Measurements from ENCODE around the gene CSNK1G2. TPM values are rescaled to one million over a fixed set of nuclear protein-coding genes. Genes with fewer than 3 reads are reported as not detected.
"Not testable (repeated sequence)": the region's sequence is repeated elsewhere in the genome, so short reads cannot be mapped to it uniquely, and the experiment has no call there.

The CSNK1G2 gene
- total and polyA plus RNA-seq, 9 donors, result 32.2 to 46.2 (median 41.7) TPM

DNA sequence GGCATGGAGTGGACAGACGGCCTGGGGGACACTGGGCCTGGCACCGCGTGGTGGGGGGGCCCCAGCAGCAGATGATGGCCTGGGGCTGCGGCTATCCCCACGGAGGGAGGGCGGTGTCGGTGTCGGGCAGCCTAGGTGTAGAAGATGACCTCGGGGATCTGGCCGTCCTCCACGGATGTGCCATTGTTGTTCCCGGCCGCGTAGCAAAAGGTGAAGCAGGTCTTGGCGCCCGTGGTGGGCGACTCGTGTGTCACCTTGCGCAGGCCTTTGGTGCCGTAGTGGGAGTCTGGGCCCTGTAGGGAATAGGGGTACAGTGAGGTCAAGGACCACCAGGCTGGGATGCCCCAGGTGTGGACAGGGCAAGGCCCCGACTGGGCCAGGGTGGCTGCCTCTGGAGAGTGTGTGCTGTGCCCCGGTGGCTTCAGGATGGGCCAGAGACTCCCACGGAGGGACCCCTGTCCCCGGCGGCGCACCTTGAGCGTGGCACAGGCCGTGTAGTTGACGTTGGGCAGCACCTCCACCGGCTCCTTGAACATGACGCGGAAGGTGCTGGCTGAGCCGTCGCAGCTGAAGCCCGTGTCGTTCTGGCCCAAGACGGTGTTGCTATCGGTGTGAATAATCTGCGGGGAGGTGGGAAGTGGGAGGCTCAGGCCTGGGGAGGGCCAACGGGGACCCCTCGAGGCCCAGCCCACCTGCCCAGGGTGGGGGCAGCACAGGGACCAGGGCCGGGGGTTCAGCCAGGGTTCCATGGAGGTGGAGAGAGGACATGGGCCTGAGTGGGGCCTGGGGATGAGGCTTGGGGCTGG, 45.6 kb downstream of the CSNK1G2 start:
- Histone ChIP-seq H3K27me3 (ENCODE audit: control insufficient read depth, insufficient read depth, low read length) (no peaks in the 10 kb centered on the region), H3K9me3 (replicated peaks; ENCODE audit: control insufficient read depth, low read depth, low read length) (no peaks in the 10 kb centered on the region), H3K4me1 (ENCODE audit: control insufficient read depth, insufficient read depth, low read length) (no peaks in the 10 kb centered on the region), H3K27ac (ENCODE audit: low read length) (no peak overlapping the region), H3K36me3 (ENCODE audit: control insufficient read depth, insufficient read depth, low read length) (peaks cover 71% of the 10 kb centered on the region), H3K4me3 (ENCODE audit: low read length) (no peak overlapping the region)
- 84% methylated on average over 40 of the region's 42 CpGs for WGBS (ENCODE audit: insufficient coverage)
- no peak for DNase-seq

DNA sequence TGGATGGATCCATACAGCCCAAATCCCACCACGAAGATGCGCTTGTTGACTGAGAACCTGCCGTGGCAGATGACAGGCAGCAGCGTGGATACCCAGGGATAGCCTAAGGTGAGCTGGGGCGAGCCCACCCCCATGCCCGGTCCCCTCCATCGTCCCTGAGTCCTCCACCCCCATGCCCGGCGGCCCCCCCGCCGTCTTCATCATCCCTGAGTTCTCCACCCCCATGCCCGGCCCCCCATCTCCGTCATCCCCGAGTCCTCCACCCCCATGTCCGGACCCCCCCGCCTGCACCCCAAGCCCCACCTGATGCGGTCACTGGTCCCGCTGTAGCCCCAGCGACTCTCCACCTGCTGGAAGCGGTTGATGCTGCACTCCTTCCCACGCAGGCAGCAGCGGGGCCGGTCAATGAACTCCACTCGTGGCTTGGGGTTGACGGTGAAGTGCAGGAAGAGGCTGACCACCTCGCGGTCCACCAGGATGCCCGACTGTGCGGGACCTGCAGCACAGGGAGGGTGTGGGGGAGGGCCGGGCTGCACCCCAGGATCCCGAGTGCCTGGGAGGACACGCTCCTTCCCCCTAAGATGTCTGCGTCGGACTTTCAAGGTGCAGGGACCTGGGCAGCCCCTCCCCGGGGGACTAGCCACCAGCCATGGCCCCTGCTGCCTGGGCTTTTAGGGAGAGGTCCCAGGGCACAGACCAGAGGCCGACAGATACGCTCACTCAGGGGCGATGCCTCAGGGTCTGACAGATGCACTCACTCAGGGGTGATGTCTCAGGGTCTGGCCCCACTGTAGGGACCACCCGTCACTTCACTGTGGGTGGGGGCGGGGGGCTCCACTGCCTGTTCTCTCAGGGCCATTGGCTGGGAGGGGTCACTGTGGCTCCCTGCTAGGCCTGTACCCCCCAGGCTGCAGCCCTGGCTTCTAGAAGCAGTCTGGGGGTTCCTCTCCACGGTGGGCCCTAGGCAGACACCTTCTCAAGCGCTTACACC, 46.5 kb downstream of the CSNK1G2 start:
- DNase-seq, result no peak
- Histone ChIP-seq H3K27me3 (ENCODE audit: control insufficient read depth, insufficient read depth, low read length) (no peaks in the 10 kb centered on the region), H3K4me1 (ENCODE audit: control insufficient read depth, insufficient read depth, low read length) (no peaks in the 10 kb centered on the region), H3K9me3 (replicated peaks; ENCODE audit: control insufficient read depth, low read depth, low read length) (no peaks in the 10 kb centered on the region), H3K4me3 (ENCODE audit: low read length) (no peak overlapping the region), H3K36me3 (ENCODE audit: control insufficient read depth, insufficient read depth, low read length) (peaks cover 66% of the 10 kb centered on the region), H3K27ac (ENCODE audit: low read length) (no peak overlapping the region)
- WGBS (ENCODE audit: insufficient coverage), result 83% methylated on average over 21 of the region's 42 CpGs

DNA sequence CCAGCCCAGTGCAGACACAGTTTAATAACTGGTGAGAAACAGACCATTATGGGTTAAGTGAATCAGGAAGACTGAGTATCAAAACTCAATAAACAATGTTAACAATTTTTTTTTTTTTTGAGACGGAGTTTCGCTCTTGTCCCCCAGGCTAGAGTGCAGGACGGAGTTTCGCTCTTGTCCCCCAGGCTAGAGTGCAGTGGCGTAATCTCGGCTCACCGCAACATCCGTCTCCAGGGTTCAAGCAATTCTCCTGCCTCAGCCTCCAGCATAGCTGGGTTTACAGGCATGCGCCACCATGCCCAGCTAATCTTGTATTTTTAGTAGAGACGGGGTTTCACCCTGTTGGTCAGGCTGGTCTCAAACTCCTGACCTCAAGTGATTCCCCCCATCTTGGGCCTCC, 47.5 kb downstream of the CSNK1G2 start:
- not testable (repeated sequence) for H3K9me3 ChIP-seq (replicated peaks; ENCODE audit: control insufficient read depth, low read depth, low read length); DNase-seq; H3K4me1 ChIP-seq (ENCODE audit: control insufficient read depth, insufficient read depth, low read length); H3K4me3 ChIP-seq (ENCODE audit: low read length); H3K27ac ChIP-seq (ENCODE audit: low read length); H3K27me3 ChIP-seq (ENCODE audit: control insufficient read depth, insufficient read depth, low read length)
- peaks cover 69% of the 10 kb centered on the region for H3K36me3 ChIP-seq (ENCODE audit: control insufficient read depth, insufficient read depth, low read length)
- 67% methylated on average over 7 of the region's 10 CpGs for WGBS (ENCODE audit: insufficient coverage)

DNA sequence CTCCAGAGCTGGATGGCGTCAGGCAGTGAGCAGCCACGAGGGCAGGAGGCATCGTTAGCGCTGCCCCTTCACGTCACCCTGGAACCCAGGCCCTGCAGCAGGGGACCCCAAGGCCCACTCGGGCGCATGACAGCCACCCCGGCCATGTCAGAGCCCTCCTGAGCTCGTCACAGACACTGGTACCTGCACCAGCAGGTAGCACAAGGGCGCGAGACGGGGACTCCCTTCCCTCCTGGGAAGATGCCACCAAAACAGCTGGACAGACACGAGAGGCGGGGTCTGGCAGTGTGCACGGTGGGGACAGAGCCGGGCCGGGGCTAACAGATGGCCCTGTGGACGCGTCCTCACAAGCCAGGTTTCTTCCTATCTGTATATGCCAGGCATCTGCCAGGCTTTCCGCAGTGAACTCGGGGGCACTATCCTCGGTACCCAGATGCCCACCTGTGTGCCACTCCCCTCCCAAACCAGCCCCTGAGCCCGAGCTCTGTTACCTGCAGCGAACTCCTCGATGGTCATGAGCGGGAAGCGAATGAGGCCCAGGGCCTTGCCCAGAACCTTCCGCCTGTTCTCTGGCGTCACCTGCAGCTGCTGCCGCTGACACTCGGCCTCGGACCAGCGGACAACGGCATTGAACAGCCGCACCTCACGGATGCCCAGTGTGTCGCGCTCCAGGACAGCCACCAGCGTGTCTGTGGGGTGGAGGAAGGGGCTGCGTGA, 48.7 kb downstream of the CSNK1G2 start:
- H3K27ac ChIP-seq (ENCODE audit: low read length), result no peak overlapping the region
- no peak overlapping the region for H3K4me3 ChIP-seq (ENCODE audit: low read length)
- H3K4me1 ChIP-seq (ENCODE audit: control insufficient read depth, insufficient read depth, low read length), result no peaks in the 10 kb centered on the region
- peaks cover 71% of the 10 kb centered on the region for H3K36me3 ChIP-seq (ENCODE audit: control insufficient read depth, insufficient read depth, low read length)
- 89% methylated on average over 38 of the region's 40 CpGs for WGBS (ENCODE audit: insufficient coverage)
- H3K9me3 ChIP-seq (replicated peaks; ENCODE audit: control insufficient read depth, low read depth, low read length), result no peaks in the 10 kb centered on the region
- H3K27me3 ChIP-seq (ENCODE audit: control insufficient read depth, insufficient read depth, low read length), result no peaks in the 10 kb centered on the region
- DNase-seq, result no peak

DNA sequence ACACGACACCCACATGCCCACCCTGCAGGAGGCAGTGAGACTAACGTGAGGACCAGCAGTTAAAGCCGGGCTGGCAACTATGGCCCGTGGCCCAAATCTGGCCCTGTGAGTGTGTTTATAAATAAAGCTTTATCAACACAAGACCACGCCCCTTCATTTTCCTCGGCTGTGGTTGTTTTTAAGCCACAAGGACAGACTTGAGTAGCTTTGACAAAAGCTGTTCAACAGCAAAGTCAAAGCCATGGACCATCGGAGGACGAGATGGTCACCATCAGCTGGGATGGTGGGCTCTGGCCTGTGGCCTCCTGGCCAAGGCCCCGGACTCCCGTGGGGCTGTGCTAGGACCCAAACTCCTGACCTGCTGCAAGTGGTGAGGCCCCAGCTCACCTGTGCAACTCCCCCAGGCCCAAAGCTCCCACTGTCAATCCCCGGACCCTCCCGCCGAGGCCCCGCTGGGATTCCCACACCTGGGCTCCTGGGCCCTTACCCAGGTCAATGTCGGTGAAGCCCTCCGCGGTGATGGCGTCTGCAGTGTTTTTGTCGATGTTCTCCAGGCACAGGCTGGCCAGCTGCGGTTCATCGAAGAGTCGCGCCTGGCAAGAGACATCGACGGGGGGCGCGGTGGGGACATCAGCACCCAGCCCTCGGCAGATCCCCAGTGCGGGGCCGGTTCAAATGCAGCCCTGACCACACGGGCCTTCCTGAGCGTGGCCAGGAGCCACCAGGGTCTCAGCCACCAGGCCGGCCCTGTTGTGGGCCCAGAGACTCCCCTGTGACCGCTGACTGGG, 49.5 kb downstream of the CSNK1G2 start:
- H3K9me3 ChIP-seq (replicated peaks; ENCODE audit: control insufficient read depth, low read depth, low read length), result no peaks in the 10 kb centered on the region
- 96% methylated on average over 27 of the region's 34 CpGs for WGBS (ENCODE audit: insufficient coverage)
- no peak for DNase-seq
- H3K4me3 ChIP-seq (ENCODE audit: low read length), result no peak overlapping the region
- no peaks in the 10 kb centered on the region for H3K4me1 ChIP-seq (ENCODE audit: control insufficient read depth, insufficient read depth, low read length)
- H3K36me3 ChIP-seq (ENCODE audit: control insufficient read depth, insufficient read depth, low read length), result peaks cover 65% of the 10 kb centered on the region
- no peak overlapping the region for H3K27ac ChIP-seq (ENCODE audit: low read length)
- H3K27me3 ChIP-seq (ENCODE audit: control insufficient read depth, insufficient read depth, low read length), result no peaks in the 10 kb centered on the region

DNA sequence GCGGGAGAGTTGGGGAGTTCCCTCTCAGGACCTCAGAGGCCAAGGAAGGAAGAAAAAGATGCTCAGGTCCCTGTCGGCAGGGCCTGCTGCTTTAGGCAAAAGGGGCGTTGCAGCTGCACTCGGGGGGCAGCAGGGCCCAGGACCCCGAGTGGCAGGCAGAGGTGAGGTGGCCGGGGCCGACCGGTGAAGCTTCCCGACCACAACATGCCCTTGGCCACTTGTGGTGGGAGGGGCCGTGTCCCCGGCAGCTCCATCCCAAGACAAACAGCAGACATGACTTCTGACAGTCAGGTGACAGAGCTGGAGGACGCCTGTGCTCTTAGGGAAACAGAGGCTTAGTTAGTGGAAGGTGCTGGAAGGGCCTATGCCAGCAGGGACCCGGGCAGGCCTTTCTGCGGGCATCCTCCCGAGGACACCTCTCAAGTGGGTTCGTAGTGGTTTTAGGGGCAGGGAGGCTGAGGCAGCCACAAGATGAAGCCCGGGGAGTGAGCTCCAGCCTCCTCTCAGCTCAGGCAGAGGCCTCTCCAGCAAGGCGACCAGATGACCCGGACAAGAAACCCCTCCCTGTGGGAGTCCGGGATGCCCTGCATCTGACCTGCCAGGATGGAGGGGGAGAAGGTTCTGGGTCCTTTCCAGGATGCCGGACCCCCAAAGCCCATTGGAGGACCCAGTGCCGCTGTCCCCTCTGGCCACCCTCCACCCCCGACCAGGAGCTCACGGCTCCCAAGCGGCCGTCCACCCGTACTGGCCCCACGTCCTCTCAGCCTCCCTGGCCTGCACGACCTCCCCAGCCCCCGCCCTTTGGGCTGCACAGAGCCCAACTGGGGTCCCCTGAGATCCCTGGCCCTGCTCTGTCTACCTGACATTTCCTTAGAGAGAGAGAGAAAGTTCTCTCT, 50.3 kb downstream of the CSNK1G2 start:
- peaks cover 2% of the 10 kb centered on the region for H3K9me3 ChIP-seq (replicated peaks; ENCODE audit: control insufficient read depth, low read depth, low read length)
- H3K27ac ChIP-seq (ENCODE audit: low read length), result no peak overlapping the region
- peaks cover 63% of the 10 kb centered on the region for H3K36me3 ChIP-seq (ENCODE audit: control insufficient read depth, insufficient read depth, low read length)
- DNase-seq, result no peak
- 88% methylated on average over 8 of the region's 30 CpGs for WGBS (ENCODE audit: insufficient coverage)
- H3K4me1 ChIP-seq (ENCODE audit: control insufficient read depth, insufficient read depth, low read length), result no peaks in the 10 kb centered on the region
- no peaks in the 10 kb centered on the region for H3K27me3 ChIP-seq (ENCODE audit: control insufficient read depth, insufficient read depth, low read length)
- no peak overlapping the region for H3K4me3 ChIP-seq (ENCODE audit: low read length)

DNA sequence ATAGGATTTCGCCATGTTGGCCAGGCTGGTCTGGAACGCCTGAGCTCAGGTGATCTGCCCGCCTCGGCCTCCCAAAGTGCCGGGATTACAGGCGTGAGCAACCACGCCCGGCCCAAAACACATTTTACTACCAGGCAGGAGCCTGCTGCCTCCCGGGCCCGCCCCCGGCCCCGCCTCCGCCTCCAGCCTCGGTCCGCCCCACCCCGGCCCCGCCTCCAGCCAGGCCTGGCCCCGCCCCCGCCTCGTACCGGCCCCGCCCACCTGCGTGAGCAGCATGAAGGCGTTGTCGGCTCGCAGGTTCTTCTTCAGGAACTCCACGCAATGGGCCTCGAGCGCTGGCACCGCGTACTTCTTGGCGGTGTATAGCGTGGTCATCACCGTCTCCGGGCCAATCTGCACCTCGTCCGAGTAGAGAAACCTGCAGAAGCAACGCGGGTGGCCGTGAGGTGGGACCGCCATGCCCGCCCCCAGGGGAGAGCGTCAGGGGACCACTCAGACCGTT, 51.8 kb downstream of the CSNK1G2 start:
- no peak for DNase-seq
- peaks cover 57% of the 10 kb centered on the region for H3K36me3 ChIP-seq (ENCODE audit: control insufficient read depth, insufficient read depth, low read length)

DNA sequence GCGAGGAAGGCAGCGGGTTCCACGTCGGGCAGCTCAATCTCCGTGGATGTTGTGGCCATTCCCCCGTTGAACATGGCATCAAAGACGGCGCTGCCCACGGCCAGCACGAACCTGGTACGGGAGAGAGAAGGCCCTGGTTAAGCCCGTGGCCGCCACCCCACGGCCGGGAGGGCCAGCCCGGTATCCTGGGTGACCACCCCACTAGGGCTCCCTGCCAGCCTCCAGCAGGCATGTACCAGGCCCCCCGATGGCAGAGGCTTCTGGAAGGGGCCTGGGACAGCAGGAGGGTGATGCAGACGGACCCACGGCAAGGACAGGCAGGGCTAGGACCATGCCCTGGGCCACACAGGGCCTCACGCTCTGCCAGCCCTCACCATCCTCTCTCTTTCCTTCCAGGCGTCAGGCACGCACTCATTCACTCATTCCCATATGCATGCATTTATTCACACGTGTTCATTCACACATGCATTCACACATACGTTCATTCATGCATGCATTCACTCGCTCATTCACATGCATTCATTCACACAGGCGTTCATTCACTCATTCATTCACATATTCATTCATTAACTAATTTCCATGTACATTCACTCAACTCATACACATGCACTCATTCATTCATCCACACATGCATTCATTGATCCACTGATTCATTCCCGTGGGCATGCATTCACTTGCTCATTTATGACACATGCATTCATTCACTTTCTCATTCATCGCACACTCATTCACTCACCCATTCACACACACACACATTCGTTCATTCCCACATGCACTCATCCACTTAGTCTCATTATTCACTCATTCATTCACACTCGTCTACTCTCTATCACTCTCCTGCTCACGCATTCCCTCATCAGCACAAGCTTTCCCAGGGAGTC, 56.6 kb downstream of the CSNK1G2 start:
- Histone ChIP-seq H3K4me1 (ENCODE audit: control insufficient read depth, insufficient read depth, low read length) (no peaks in the 10 kb centered on the region), H3K36me3 (ENCODE audit: control insufficient read depth, insufficient read depth, low read length) (peaks cover 50% of the 10 kb centered on the region), H3K4me3 (ENCODE audit: low read length) (no peak overlapping the region), H3K9me3 (replicated peaks; ENCODE audit: control insufficient read depth, low read depth, low read length) (peaks cover 2% of the 10 kb centered on the region), H3K27ac (ENCODE audit: low read length) (no peak overlapping the region), H3K27me3 (ENCODE audit: control insufficient read depth, insufficient read depth, low read length) (no peaks in the 10 kb centered on the region)
- no peak for DNase-seq
- 94% methylated on average over 30 of the region's 31 CpGs for WGBS (ENCODE audit: insufficient coverage)

More for the DNA sequence above, 51.8 kb downstream of the CSNK1G2 start:
- Histone ChIP-seq H3K9me3 (replicated peaks; ENCODE audit: control insufficient read depth, low read depth, low read length) (peaks cover 2% of the 10 kb centered on the region), H3K27me3 (ENCODE audit: control insufficient read depth, insufficient read depth, low read length) (no peaks in the 10 kb centered on the region), H3K4me3 (ENCODE audit: low read length) (no peak overlapping the region), H3K27ac (ENCODE audit: low read length) (no peak overlapping the region), H3K4me1 (ENCODE audit: control insufficient read depth, insufficient read depth, low read length) (no peaks in the 10 kb centered on the region)
- WGBS (ENCODE audit: insufficient coverage), result 81% methylated on average over 34 of the region's 44 CpGs

Data from muscle of leg (tissue), 11 donors.